Fibroblast of gingiva (primary cell): ENCODE measurements around the gene COL6A2.
A peak's percentile ranks its signal among the peaks of the same experiment; 100 is the strongest.
"Not testable (repeated sequence)": the region's sequence is repeated elsewhere in the genome, so short reads cannot be mapped to it uniquely, and the experiment has no call there.

Source experiments
- DNase-seq: peaks from one replicate; pipeline ENCODE4 v3.0.0-alpha.2; 2011; ENCODE audit warnings: low read depth

COL6A2 gene

GRCh38 chr21:46097336-46098293 lies at the start of gene COL6A2:
Gene COL6A2 (plus strand): TSS chr21:46098112.
- peak; percentile 76 for DNase-seq

GRCh38 chr21:46048926-46049889 lies 48.7 kb upstream of the COL6A2 start:
- DNase-seq: peak; percentile 100

GRCh38 chr21:46049890-46050667 lies 47.8 kb upstream of the COL6A2 start:
- no peak for DNase-seq

GRCh38 chr21:46050668-46051378 lies 47.1 kb upstream of the COL6A2 start:
- no peak for DNase-seq

- peak; percentile 46 for DNase-seq
Observed at GRCh38 chr21:46051379-46051770, 46.5 kb upstream of the COL6A2 start.

- DNase-seq: peak; percentile 52
Observed at GRCh38 chr21:46051821-46052675, 45.9 kb upstream of the COL6A2 start.

GRCh38 chr21:46052703-46053651 lies 44.9 kb upstream of the COL6A2 start:
- peak; percentile 77 for DNase-seq

GRCh38 chr21:46054031-46054430 lies 43.9 kb upstream of the COL6A2 start:
- DNase-seq: no peak

- DNase-seq: peak; percentile 73
Observed at GRCh38 chr21:46054451-46054881, 43.4 kb upstream of the COL6A2 start.

- DNase-seq: peak; percentile 50
Observed at GRCh38 chr21:46055863-46056281, 42.0 kb upstream of the COL6A2 start.

GRCh38 chr21:46056450-46056903 lies 41.4 kb upstream of the COL6A2 start:
- peak; percentile 90 for DNase-seq

GRCh38 chr21:46057111-46057709 lies 40.7 kb upstream of the COL6A2 start:
- DNase-seq: no peak

- DNase-seq: no peak
Observed at GRCh38 chr21:46057710-46058241, 40.1 kb upstream of the COL6A2 start.

- no peak for DNase-seq
Observed at GRCh38 chr21:46058431-46059145, 39.3 kb upstream of the COL6A2 start.

- no peak for DNase-seq
Observed at GRCh38 chr21:46059195-46059594, 38.7 kb upstream of the COL6A2 start.

- not testable (repeated sequence) for DNase-seq
Observed at GRCh38 chr21:46059711-46060455, 38.0 kb upstream of the COL6A2 start.
